T-helper 1 cell treated with Interleukin-12 subunit alpha and Interleukin-12 subunit beta and Interleukin-4 antibody, amounts not matched to agents 30 ng/mL and 1 ng/mL, for 36 hours (primary cell): ENCODE results near the gene AAMP. TPM values are rescaled to one million over a fixed set of nuclear protein-coding genes. Genes with fewer than 3 reads are reported as not detected.

Experiments
- intact Hi-C: fragments of 100-400 bp; cut with micrococcal nuclease; formaldehyde crosslinking; loops from one replicate; pipeline ENCODE4 v1.15.1; 2024
- total RNA-seq: library from RNA; stranded (reverse); gene quantifications from 2 replicates; pipeline ENCODE4 v1.2.3, GENCODE V29; 2022

AAMP gene
- total RNA-seq, 1 donor from 2014 or later = 64.1 TPM

GRCh38 chr2:218261423-218262236 is 8.3 kb downstream of the AAMP start:
- intact Hi-C loops = no loop called here

GRCh38 chr2:218260742-218261422 is 9.1 kb downstream of the AAMP start, which contains the start of gene GPBAR1:
GPBAR1 (plus strand) TSS chr2:218261015; CDS start chr2:218262725, 1,710 bp downstream.
- intact Hi-C loops = no loop called here

GRCh38 chr2:218260166-218260565 is 9.8 kb downstream of the AAMP start:
- intact Hi-C loops = no loop called here

- intact Hi-C loops = no loop called here
Measured at GRCh38 chr2:218259099-218259961, 10.6 kb downstream of the AAMP start.

- intact Hi-C loops = loop anchor here (1.0 kb wide), 5 partner anchors 13 to 88 kb away; partner anchors contain the start of genes AAMP and PNKD
Measured at GRCh38 chr2:218257390-218257981, 12.5 kb downstream of the AAMP start.

- intact Hi-C loops = loop anchor here (1.0 kb wide), 5 partner anchors 14 to 87 kb away; partner anchors contain the start of genes AAMP and PNKD
Measured at GRCh38 chr2:218256612-218257350, 13.2 kb downstream of the AAMP start.

- intact Hi-C loops = no loop called here
Measured at GRCh38 chr2:218255446-218255845, 14.5 kb downstream of the AAMP start.

GRCh38 chr2:218253232-218253625 is 16.7 kb downstream of the AAMP start:
- intact Hi-C loops = no loop called here

- intact Hi-C loops = no loop called here
Measured at GRCh38 chr2:218252509-218253231, 17.3 kb downstream of the AAMP start.

GRCh38 chr2:218249691-218250090 is 20.2 kb downstream of the AAMP start:
- intact Hi-C loops = no loop called here

GRCh38 chr2:218245214-218245613 is 24.7 kb downstream of the AAMP start:
- intact Hi-C loops = loop anchor here (2.0 kb wide), 1 partner anchor 14 kb away; no protein-coding TSS in a partner anchor

GRCh38 chr2:218244665-218245064 is 25.3 kb downstream of the AAMP start:
- intact Hi-C loops = loop anchor here (2.0 kb wide), 1 partner anchor 14 kb away; no protein-coding TSS in a partner anchor

GRCh38 chr2:218244204-218244603 is 25.7 kb downstream of the AAMP start:
- intact Hi-C loops = loop anchor here (2.0 kb wide), 1 partner anchor 13 kb away; no protein-coding TSS in a partner anchor

- intact Hi-C loops = loop anchor here (1.0 kb wide), 1 partner anchor 10 kb away; no protein-coding TSS in a partner anchor
Measured at GRCh38 chr2:218238887-218239286, 31.1 kb downstream of the AAMP start.

- intact Hi-C loops = no loop called here
Measured at GRCh38 chr2:218236829-218237228, 33.1 kb downstream of the AAMP start.

- intact Hi-C loops = no loop called here
Measured at GRCh38 chr2:218235017-218235416, 34.9 kb downstream of the AAMP start.

- intact Hi-C loops = no loop called here
Measured at GRCh38 chr2:218234521-218234920, 35.4 kb downstream of the AAMP start.

- intact Hi-C loops = no loop called here
Measured at GRCh38 chr2:218233543-218233942, 36.4 kb downstream of the AAMP start.

- intact Hi-C loops = loop anchor here (2.0 kb wide), 1 partner anchor 14 kb away; no protein-coding TSS in a partner anchor
Measured at GRCh38 chr2:218230882-218231281, 39.1 kb downstream of the AAMP start.
